HG02623 (cell line): ENCODE results near the gene STT3A.
A peak's percentile ranks its signal among the peaks of the same experiment; 100 is the strongest.
"Not testable (repeated sequence)": the region's sequence is repeated elsewhere in the genome, so short reads cannot be mapped to it uniquely, and the experiment has no call there.

Source experiments
- ATAC-seq: cut with Tn5 transposase; IDR thresholded peaks from one replicate; pipeline ENCODE4 v1.9.1; 2021; ENCODE audit warnings: moderate library complexity; ENCODE audit not compliant: unreplicated experiment

The STT3A gene

GRCh38 chr11:125592305-125593113 is at the start of gene STT3A:
STT3A (plus strand) TSS chr11:125592852; CDS start chr11:125595916, 3,064 bp downstream.
- peak; percentile 98 for ATAC-seq

DNA sequence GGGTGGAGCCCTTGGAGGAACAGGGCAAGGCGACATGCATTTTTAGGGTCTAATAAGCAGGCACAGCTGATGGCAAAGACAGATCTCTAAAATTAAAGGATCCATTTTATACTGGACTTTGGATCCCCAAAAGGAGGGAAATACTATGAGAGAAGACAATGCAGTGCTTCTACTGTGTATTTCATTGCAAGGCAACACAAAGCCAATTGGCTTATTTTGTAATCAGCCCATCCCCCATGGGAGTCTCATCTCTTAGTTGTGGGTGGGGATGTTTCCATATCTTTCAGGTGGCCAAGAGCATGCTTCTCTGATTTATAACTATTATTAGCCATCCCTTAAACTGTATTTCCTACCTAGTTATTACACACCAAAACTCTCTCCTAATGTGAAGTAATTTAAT is 41.9 kb upstream of the STT3A start:
- no peak for ATAC-seq

DNA sequence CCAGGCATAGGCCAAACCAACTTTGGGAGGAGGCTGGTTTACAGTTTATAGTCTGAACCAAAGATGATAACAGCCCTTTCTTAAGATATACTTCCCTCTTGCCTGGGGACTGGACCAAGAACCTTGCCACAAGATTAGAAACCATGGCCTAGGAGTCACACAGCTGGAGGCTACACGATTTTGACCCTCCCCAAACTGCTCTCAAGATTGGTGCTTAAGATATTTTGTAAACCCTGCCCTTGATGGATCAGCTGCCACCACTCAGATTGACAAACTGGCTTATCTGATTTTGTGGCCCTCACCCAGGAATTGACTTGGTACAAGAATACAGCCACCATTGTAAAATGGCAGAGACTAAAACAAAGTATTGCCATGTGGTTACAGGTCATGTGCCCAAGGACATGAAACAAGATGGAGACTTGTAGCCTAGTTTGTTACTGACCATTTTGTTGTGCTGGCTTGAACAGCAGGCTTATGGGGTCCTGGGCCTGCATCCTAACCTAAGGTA is 40.8 kb upstream of the STT3A start:
- ATAC-seq = no peak

DNA sequence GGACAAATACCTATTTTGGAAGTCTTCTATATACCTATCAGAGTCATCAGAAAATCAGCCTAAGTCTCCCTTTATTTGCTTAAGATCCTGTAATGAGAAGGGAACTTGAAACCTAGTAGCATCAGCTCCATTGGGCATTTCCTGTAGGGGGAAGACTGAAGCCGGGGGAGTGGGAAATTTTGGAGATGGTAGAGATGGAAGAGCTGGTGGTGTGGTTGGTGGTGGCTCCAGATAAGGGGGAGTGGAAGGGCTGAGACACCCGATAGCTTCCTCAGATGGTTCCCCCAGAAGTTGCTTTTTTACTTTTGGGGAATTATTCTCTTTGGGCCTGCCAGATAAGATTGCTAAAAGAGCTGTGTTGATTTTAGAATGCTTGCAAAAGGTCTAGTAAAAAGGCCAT is 39.7 kb upstream of the STT3A start:
- ATAC-seq = no peak

GRCh38 chr11:125553357-125553756 is 39.3 kb upstream of the STT3A start:
- no peak for ATAC-seq

- ATAC-seq = no peak
Measured at GRCh38 chr11:125554038-125554437, 38.6 kb upstream of the STT3A start.

DNA sequence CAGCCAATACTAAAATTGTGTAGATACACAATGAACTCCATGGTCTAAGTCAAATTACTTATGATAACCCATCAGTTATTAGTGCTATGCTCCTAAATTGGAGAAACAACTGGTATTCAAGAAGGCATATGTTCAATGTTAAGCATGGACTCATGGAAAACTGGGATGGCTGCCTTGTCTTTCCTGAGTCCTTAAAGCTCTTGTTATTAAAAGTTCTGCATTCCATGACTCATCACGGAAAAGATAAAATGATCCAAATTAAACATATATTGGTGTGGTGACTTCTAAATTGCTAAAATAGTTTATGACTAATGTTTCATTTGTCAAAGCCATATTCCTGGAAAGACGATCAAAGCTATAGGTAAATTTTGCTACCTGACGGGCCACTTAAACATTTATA is 32.8 kb upstream of the STT3A start:
- ATAC-seq = no peak

- ATAC-seq = no peak
Measured at GRCh38 chr11:125561924-125562323, 30.7 kb upstream of the STT3A start.

DNA sequence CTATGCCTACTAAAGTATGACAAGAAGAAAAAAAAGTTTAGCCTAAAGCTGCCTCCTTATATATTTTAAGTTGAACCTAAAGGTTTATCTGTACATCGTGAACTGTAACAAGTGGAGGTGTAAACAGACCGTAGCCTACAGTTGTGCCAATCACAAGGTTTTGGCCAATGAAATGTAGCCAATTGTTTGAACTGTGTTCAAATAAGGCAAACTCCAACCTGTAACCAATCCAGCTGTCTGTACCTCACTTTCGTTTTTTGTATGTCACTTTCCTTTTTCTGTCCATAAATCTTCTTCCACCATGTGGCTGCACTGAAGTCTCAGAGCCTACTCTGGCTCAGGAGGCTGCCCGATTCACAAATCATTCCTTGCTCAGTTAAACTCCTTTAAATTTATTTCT is 30.2 kb upstream of the STT3A start:
- ATAC-seq = no peak

GRCh38 chr11:125564357-125564756 is 28.3 kb upstream of the STT3A start:
- ATAC-seq = no peak

GRCh38 chr11:125566235-125566634 is 26.4 kb upstream of the STT3A start:
- no peak for ATAC-seq

- ATAC-seq = peak; percentile 97
Measured at GRCh38 chr11:125568970-125569914, 23.4 kb upstream of the STT3A start, which contains the start of gene EI24. EI24 (plus strand) TSS chr11:125569477; CDS start chr11:125572528, 3,051 bp downstream.

GRCh38 chr11:125569915-125570621 is 22.6 kb upstream of the STT3A start:
- no peak for ATAC-seq

- no peak for ATAC-seq
Measured at GRCh38 chr11:125570952-125571351, 21.7 kb upstream of the STT3A start.

DNA sequence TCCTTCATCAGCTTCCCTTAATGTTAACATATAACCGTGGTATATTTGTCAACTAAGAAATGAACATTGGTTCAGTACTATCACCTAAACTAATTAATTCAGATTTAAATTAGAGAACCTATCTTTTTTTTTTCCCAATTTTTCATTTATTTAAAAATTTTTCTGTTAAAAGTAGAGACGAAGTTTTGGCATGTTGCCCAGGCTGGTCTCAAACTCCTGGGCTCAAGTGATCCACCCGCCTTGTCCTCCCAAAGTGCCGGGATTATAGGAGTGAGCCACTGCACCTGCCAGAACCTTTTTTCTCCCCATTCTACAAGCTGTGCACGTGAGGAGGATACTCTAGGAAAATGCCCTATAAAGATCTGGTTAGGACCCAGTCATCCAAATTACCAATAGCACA is 19.7 kb upstream of the STT3A start:
- no peak for ATAC-seq

GRCh38 chr11:125577181-125577580 is 15.5 kb upstream of the STT3A start:
- ATAC-seq = not testable (repeated sequence)

GRCh38 chr11:125578783-125579182 is 13.9 kb upstream of the STT3A start:
- ATAC-seq = no peak

GRCh38 chr11:125579811-125580210 is 12.8 kb upstream of the STT3A start:
- no peak for ATAC-seq

DNA sequence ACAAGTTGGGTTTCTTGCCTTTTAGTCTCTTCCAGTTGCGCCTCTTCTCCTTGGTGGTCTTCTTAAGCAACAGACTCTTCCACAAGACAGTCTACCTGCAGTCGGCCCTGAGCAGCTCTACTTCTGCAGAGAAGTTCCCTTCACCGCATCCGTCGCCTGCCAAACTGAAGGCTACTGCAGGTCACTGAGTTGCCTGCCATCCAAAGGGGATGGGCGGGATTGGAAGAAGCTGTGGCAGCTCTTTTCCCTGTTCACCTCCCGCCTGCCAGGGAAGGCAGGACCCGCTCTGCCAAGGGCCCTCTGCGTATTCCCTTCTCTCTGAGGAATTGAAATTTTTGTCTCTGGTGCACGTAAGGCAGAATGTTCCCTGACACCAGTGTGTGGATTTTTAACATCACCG is 9.2 kb upstream of the STT3A start:
- ATAC-seq = no peak

DNA sequence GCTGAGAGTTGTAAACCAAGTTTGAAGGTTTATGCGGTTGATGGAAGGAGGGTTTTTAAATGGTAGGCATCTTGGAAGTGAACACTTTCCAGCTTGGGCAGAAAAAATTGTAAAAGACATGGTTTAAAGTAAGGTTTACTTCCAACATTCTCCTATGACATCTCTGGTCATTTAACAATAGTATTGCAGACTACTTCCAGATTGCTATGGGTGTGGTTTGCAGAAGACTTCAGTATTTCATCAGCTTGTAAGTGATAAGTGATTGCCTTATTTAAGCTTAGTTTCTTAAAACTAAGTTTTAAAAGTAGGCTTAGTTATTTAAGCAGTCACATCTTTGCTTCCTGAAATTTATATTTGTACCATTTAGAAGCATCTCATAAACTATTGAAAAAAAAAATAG is 7.2 kb upstream of the STT3A start:
- ATAC-seq = no peak

DNA sequence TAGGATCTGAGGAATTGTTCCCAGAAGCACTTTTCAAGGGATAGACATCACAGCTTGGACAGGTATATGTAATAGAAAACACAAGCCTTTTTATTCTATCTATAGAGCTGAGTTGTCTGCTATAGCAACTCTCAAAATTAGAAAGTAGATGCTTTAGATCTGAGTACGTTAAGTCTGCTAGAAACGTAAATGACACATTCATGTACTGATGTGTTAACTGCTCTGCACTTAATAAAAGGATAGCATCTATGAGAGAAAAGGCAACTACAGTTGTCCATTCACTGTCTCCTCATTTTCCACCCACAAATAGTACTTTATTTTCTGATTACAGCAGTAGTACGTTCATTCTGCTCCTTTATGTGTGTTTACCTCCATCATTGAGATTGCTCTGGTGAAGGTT is 6.0 kb upstream of the STT3A start:
- ATAC-seq = no peak
